Small intestine (tissue), 7 donors: Measurements from ENCODE around the gene CNDP2. TPM values are rescaled to one million over a fixed set of nuclear protein-coding genes. Genes with fewer than 3 reads are reported as not detected.
"Not testable (repeated sequence)": the region's sequence is repeated elsewhere in the genome, so short reads cannot be mapped to it uniquely, and the experiment has no call there.

Experiments used
- DNase-seq, 2 donors: peaks; one replicate each; pipeline versions ENCODE4 v3.0.0 to v3.0.0-alpha.2; 2013
- FAIRE-seq: peaks from 2 replicates; lab custom pipeline; 2012; peaks lifted over from hg19 to GRCh38; lab: Jason Lieb, UNC
- H3K27ac ChIP-seq, 3 donors: one replicate each; pipeline ENCODE4 v1.5.1; 2013; ENCODE audit warnings: low read length in 2 of 3, mild to moderate bottlenecking in 2 of 3, control low read depth in 1 of 3, inconsistent platforms in 1 of 3, low read depth in 1 of 3, moderate library complexity in 1 of 3
- H3K27me3 ChIP-seq, 3 donors: one replicate each; pipeline ENCODE4 v1.6.1; 2013; ENCODE audit warnings: low read length in 3 of 3, inconsistent platforms in 1 of 3; ENCODE audit not compliant: control insufficient read depth in 3 of 3, insufficient read depth in 3 of 3
- H3K36me3 ChIP-seq, 3 donors: one replicate each; pipeline ENCODE4 v1.6.1; 2013; ENCODE audit warnings: low read length in 3 of 3, inconsistent platforms in 1 of 3, low read depth in 1 of 3, mild to moderate bottlenecking in 1 of 3, moderate library complexity in 1 of 3; ENCODE audit not compliant: control insufficient read depth in 3 of 3, insufficient read depth in 2 of 3
- H3K4me1 ChIP-seq, 3 donors: one replicate each; pipeline ENCODE4 v1.6.1; 2013; ENCODE audit warnings: low read length in 2 of 3, inconsistent platforms in 1 of 3, low read depth in 1 of 3, mild to moderate bottlenecking in 1 of 3, moderate library complexity in 1 of 3; ENCODE audit not compliant: control insufficient read depth in 3 of 3, insufficient read depth in 2 of 3
- H3K4me3 ChIP-seq, 3 donors: one replicate each; pipeline ENCODE4 v1.5.1; 2013; ENCODE audit warnings: low read length in 3 of 3, control low read depth in 1 of 3, inconsistent platforms in 1 of 3, low read depth in 1 of 3, mild to moderate bottlenecking in 1 of 3, moderate library complexity in 1 of 3
- H3K9me3 ChIP-seq, 2 donors: one replicate each; pipeline ENCODE4 v1.6.1; 2013; ENCODE audit warnings: low read depth in 1 of 2, low read length in 1 of 2; ENCODE audit not compliant: control insufficient read depth in 2 of 2, insufficient read depth in 1 of 2
- WGBS, 3 donors: extraction: QIAGEN DNeasy Blood & Tissue Kit; methylation state at CpG; one replicate each; pipeline ENCODE4 v1.1.7; 2013; 5-methylcytosine and 5-hydroxymethylcytosine counted together
- polyA plus RNA-seq, 4 donors: library from polyadenylated mRNA; stranded (reverse) in 3 of 4; unstranded in 1 of 4; fragments of 200-250 nt in 3 of 4; fragments of 120-200 nt in 1 of 4; gene quantifications; one replicate each; pipeline versions ENCODE4 v1.2.1 to v1.2.3, GENCODE V29; 2013
- donor health status: healthy with polysubstance abuse.
- donor health status: control.
- donor health status: control.
- donor health status: Bipolar disorder and iron deficiency.
- donor health status: healthy.

Gene CNDP2
- polyA plus RNA-seq, 4 donors: 215 to 423 (median 327) TPM

- no peak overlapping the region for H3K4me3 ChIP-seq
- WGBS, 3 donors: 6 to 66% (median 35%) methylated on average over 11 of the region's 11 CpGs
- peaks cover 0 to 8% (median 3%) of the 10 kb centered on the region in 3 donors for H3K4me1 ChIP-seq
- FAIRE-seq: no peak
- H3K27ac ChIP-seq: no peak overlapping the region
- H3K27me3 ChIP-seq: no peaks in the 10 kb centered on the region
- no peaks in the 10 kb centered on the region for H3K9me3 ChIP-seq
- no peaks in the 10 kb centered on the region for H3K36me3 ChIP-seq
- DNase-seq: peak; percentile 45 to 84
These were observed 60.0 kb downstream of the CNDP2 start for GRCh38 chr18:74556126-74556525.

- H3K36me3 ChIP-seq: no peaks in the 10 kb centered on the region
- DNase-seq: no peak
- 56 to 67% (median 62%) methylated on average over 4 of the region's 4 CpGs for WGBS, 3 donors
- H3K4me1 ChIP-seq: peaks cover 0 to 18% (median 3%) of the 10 kb centered on the region in 3 donors
- H3K4me3 ChIP-seq: no peak overlapping the region
- H3K27ac ChIP-seq: no peak overlapping the region
- no peaks in the 10 kb centered on the region for H3K27me3 ChIP-seq
- H3K9me3 ChIP-seq: no peaks in the 10 kb centered on the region
- no peak for FAIRE-seq
These were observed 61.9 kb downstream of the CNDP2 start for GRCh38 chr18:74558096-74558495.

GRCh38 chr18:74562131-74562730, 66.1 kb downstream of the CNDP2 start:
- Histone ChIP-seq H3K4me3 (peak overlapping the region in 1 of 3 donors; percentile 0), H3K9me3 (peaks cover 0 to 13% of the 10 kb centered on the region in 2 donors), H3K27me3 (no peaks in the 10 kb centered on the region), H3K36me3 (no peaks in the 10 kb centered on the region), H3K27ac (peak overlapping the region in 2 of 3 donors; percentile 6 to 38), H3K4me1 (peaks cover 0 to 31% (median 4%) of the 10 kb centered on the region in 3 donors)
- DNase-seq (peak in 1 of 2 donors; percentile 59), FAIRE-seq (no peak)
- WGBS, 3 donors: 9 to 61% (median 31%) methylated on average over 4 of the region's 4 CpGs

- peak overlapping the region in 1 of 3 donors; percentile 14 for H3K27ac ChIP-seq
- 48 to 81% (median 68%) methylated on average over 4 of the region's 4 CpGs for WGBS, 3 donors
- no peak for DNase-seq
- peaks cover 0 to 13% of the 10 kb centered on the region in 2 donors for H3K9me3 ChIP-seq
- H3K27me3 ChIP-seq: no peaks in the 10 kb centered on the region
- no peak for FAIRE-seq
- no peaks in the 10 kb centered on the region for H3K36me3 ChIP-seq
- peaks cover 0 to 31% (median 4%) of the 10 kb centered on the region in 3 donors for H3K4me1 ChIP-seq
- H3K4me3 ChIP-seq: no peak overlapping the region
These were observed 66.6 kb downstream of the CNDP2 start for GRCh38 chr18:74562775-74563174.

GRCh38 chr18:74563999-74564398, 67.8 kb downstream of the CNDP2 start:
- H3K9me3 ChIP-seq: peaks cover 0 to 13% of the 10 kb centered on the region in 2 donors
- H3K27ac ChIP-seq: peak overlapping the region in 2 of 3 donors; percentile 70 to 77
- no peaks in the 10 kb centered on the region for H3K27me3 ChIP-seq
- no peak overlapping the region for H3K4me3 ChIP-seq
- 10 to 39% (median 19%) methylated on average over 3 of the region's 3 CpGs for WGBS, 3 donors
- H3K36me3 ChIP-seq: no peaks in the 10 kb centered on the region
- DNase-seq: peak; percentile 49 to 90
- FAIRE-seq: peak; percentile 90
- H3K4me1 ChIP-seq: peaks cover 0 to 31% (median 4%) of the 10 kb centered on the region in 3 donors

GRCh38 chr18:74565164-74565563, 69.0 kb downstream of the CNDP2 start:
- H3K27ac ChIP-seq: peak overlapping the region; percentile 30 to 72 (median 70)
- WGBS, 3 donors: 26 to 68% (median 50%) methylated on average over 1 of the region's 1 CpG
- not testable (repeated sequence) for FAIRE-seq, H3K36me3 ChIP-seq, H3K27me3 ChIP-seq, H3K4me3 ChIP-seq
- peak; percentile 45 to 51 for DNase-seq
- H3K4me1 ChIP-seq: peaks cover 0 to 31% (median 4%) of the 10 kb centered on the region in 3 donors
- H3K9me3 ChIP-seq: peaks cover 0 to 13% of the 10 kb centered on the region in 2 donors

GRCh38 chr18:74565993-74566392, 69.8 kb downstream of the CNDP2 start:
- Histone ChIP-seq H3K9me3 (peaks cover 0 to 13% of the 10 kb centered on the region in 2 donors), H3K4me1 (peaks cover 0 to 31% (median 4%) of the 10 kb centered on the region in 3 donors), H3K27ac (peak overlapping the region in 1 of 3 donors; percentile 70)
- H3K27me3 ChIP-seq, H3K4me3 ChIP-seq, FAIRE-seq, DNase-seq, H3K36me3 ChIP-seq: not testable (repeated sequence)
- WGBS, 3 donors: 65 to 93% (median 77%) methylated on average over 3 of the region's 3 CpGs

GRCh38 chr18:74567822-74568221, 71.7 kb downstream of the CNDP2 start:
- DNase-seq (no peak), FAIRE-seq (no peak)
- H3K27me3 ChIP-seq: no peaks in the 10 kb centered on the region
- H3K36me3 ChIP-seq: no peaks in the 10 kb centered on the region
- no peak overlapping the region for H3K27ac ChIP-seq
- WGBS, 3 donors: 64 to 78% (median 69%) methylated on average over 7 of the region's 7 CpGs
- peaks cover 0 to 20% (median 4%) of the 10 kb centered on the region in 3 donors for H3K4me1 ChIP-seq
- peaks cover 0 to 13% of the 10 kb centered on the region in 2 donors for H3K9me3 ChIP-seq
- no peak overlapping the region for H3K4me3 ChIP-seq
